Measurements from ENCODE around the gene GATM. TPM values are rescaled to one million over a fixed set of nuclear protein-coding genes. Genes with fewer than 3 reads are reported as not detected.

GATM gene
- total RNA-seq, 2 experiments from 2014 or later, result 0.55 to 0.70 TPM

GRCh38 chr15:45402162-45402954, 24.0 kb upstream of the GATM start:
- Histone ChIP-seq H3K4me1 (ENCODE audit: insufficient read depth, low read length) (peaks cover 20% of the 10 kb centered on the region), H3K27me3 (ENCODE audit: control insufficient read depth in 1 of 2, insufficient read depth in 2 of 2, low read length in 2 of 2) (no peaks in the 10 kb centered on the region), H3K4me3 (ENCODE audit: low read length) (peak overlapping the region; percentile 77), H3K36me3 (ENCODE audit: insufficient read depth, low read length) (peaks cover 22% of the 10 kb centered on the region), H3K9me3 (ENCODE audit: control insufficient read depth in 1 of 2, insufficient read depth in 1 of 2, low read length in 2 of 2) (no peaks in the 10 kb centered on the region), H3K27ac (ENCODE audit: low read depth in 1 of 2, low read length in 2 of 2) (peak overlapping the region; percentile 72 to 88)
- Mint-ChIP-seq H3K27me3 (no peaks in the 10 kb centered on the region), H3K36me3 (ENCODE audit: low read depth) (peaks cover 38% of the 10 kb centered on the region), H3K4me1 (ENCODE audit: low read depth) (peaks cover 43% of the 10 kb centered on the region), H3K9me3 (no peaks in the 10 kb centered on the region), H3K27ac (peak overlapping the region; percentile 95), H3K4me3 (peak overlapping the region; percentile 97)
- POLR2A ChIA-PET, result interaction anchor here (0.7 to 2.1 kb wide), 20 partner anchors 9 to 976 kb away, joined by 3 to 74 read pairs (median 5); partner anchors contain the start of genes BLOC1S6, CTDSPL2, GATM and SQOR
- TF ChIP-seq CTCF (IDR thresholded peaks at IDR 0.05), result no peak
- CTCF ChIA-PET, result interaction anchor here (1.2 to 4.4 kb wide), 7 partner anchors 29 to 284 kb away, joined by 4 to 30 read pairs (median 7); partner anchors contain the start of gene SQOR
- intact Hi-C loops (cut with DNase I, micrococcal nuclease), result loop anchor here (1.0 to 5.0 kb wide), 9 partner anchors 28 to 975 kb away; partner anchors contain the start of genes BLOC1S6 (in 1 of the 2) and CTDSPL2 (in 1 of the 2)
- peak; percentile 93 for ATAC-seq (ENCODE audit: poor library complexity)
- DNase-seq, result peak; percentile 93 to 99 (median 96)

GRCh38 chr15:45401665-45402161, 23.4 kb upstream of the GATM start:
- Mint-ChIP-seq H3K36me3 (ENCODE audit: low read depth) (peaks cover 32% of the 10 kb centered on the region), H3K27ac (peak overlapping the region; percentile 95), H3K4me1 (ENCODE audit: low read depth) (peaks cover 43% of the 10 kb centered on the region), H3K27me3 (no peaks in the 10 kb centered on the region), H3K4me3 (peak overlapping the region; percentile 97), H3K9me3 (no peaks in the 10 kb centered on the region)
- TF ChIP-seq CTCF (IDR thresholded peaks at IDR 0.05), result no peak
- peaks cover 20% of the 10 kb centered on the region for H3K4me1 ChIP-seq (ENCODE audit: insufficient read depth, low read length)
- DNase-seq (peak in 2 of 14 experiments; percentile 3 to 34), ATAC-seq (ENCODE audit: poor library complexity) (peak; percentile 26)
- H3K27me3 ChIP-seq (ENCODE audit: control insufficient read depth in 1 of 2, insufficient read depth in 2 of 2, low read length in 2 of 2), result no peaks in the 10 kb centered on the region
- peaks cover 16% of the 10 kb centered on the region for H3K36me3 ChIP-seq (ENCODE audit: insufficient read depth, low read length)
- peak overlapping the region; percentile 77 for H3K4me3 ChIP-seq (ENCODE audit: low read length)
- H3K27ac ChIP-seq (ENCODE audit: low read depth in 1 of 2, low read length in 2 of 2), result peak overlapping the region; percentile 72 to 88
- ChIA-PET CTCF (interaction anchor here (1.2 to 4.4 kb wide), 7 partner anchors 29 to 284 kb away, joined by 4 to 30 read pairs (median 7); partner anchors contain the start of gene SQOR), POLR2A (interaction anchor here (0.7 to 2.1 kb wide), 19 partner anchors 9 to 975 kb away, joined by 3 to 74 read pairs (median 5); partner anchors contain the start of genes BLOC1S6, CTDSPL2 and GATM)
- intact Hi-C loops (cut with DNase I, micrococcal nuclease), result loop anchor here (1.0 to 5.0 kb wide), 9 partner anchors 29 to 974 kb away; partner anchors contain the start of genes BLOC1S6 (in 1 of the 2) and CTDSPL2 (in 1 of the 2)
- no peaks in the 10 kb centered on the region for H3K9me3 ChIP-seq (ENCODE audit: control insufficient read depth in 1 of 2, insufficient read depth in 1 of 2, low read length in 2 of 2)
